Renal pelvis (tissue), 4 donors: ENCODE results near the gene TAGLN. TPM values are rescaled to one million over a fixed set of nuclear protein-coding genes. Genes with fewer than 3 reads are reported as not detected.
"Not testable (repeated sequence)": the region's sequence is repeated elsewhere in the genome, so short reads cannot be mapped to it uniquely, and the experiment has no call there.

Experiments used
- DNase-seq: peaks from one replicate; pipeline ENCODE4 v3.0.0-alpha.2; 2013
- polyA plus RNA-seq, 3 donors: library from polyadenylated mRNA; unstranded; fragments of 120-200 nt; gene quantifications; one replicate each; pipeline ENCODE4 v1.2.1, GENCODE V29; 2013; ENCODE audit not compliant: insufficient read length in 3 of 3

The TAGLN gene
- polyA plus RNA-seq, 3 donors = 96.5 to 152 (median 146) TPM

DNA sequence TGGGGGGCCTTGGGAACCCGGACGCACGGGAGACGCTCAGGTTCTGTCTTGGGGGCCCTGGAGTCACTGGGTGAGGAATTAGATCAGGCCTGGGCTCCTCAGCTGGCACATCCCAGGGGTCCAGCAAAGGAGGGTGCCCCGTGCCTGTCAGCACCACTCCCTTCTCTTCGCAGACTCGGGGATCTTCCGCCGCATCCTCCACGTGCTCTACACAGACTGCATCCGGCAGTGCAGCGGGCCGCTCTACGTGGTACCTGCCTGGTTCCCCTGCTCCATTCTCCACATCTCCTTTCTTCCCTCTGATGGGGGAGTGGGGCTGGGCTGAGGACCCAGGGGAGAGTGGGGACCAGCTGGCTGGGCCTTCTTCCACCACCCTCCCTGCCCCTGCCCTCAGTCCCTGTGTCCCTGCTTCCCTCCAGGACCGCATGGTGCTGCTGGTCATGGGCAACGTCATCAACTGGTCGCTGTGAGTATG is 6.7 kb upstream of the TAGLN start:
- no peak for DNase-seq

DNA sequence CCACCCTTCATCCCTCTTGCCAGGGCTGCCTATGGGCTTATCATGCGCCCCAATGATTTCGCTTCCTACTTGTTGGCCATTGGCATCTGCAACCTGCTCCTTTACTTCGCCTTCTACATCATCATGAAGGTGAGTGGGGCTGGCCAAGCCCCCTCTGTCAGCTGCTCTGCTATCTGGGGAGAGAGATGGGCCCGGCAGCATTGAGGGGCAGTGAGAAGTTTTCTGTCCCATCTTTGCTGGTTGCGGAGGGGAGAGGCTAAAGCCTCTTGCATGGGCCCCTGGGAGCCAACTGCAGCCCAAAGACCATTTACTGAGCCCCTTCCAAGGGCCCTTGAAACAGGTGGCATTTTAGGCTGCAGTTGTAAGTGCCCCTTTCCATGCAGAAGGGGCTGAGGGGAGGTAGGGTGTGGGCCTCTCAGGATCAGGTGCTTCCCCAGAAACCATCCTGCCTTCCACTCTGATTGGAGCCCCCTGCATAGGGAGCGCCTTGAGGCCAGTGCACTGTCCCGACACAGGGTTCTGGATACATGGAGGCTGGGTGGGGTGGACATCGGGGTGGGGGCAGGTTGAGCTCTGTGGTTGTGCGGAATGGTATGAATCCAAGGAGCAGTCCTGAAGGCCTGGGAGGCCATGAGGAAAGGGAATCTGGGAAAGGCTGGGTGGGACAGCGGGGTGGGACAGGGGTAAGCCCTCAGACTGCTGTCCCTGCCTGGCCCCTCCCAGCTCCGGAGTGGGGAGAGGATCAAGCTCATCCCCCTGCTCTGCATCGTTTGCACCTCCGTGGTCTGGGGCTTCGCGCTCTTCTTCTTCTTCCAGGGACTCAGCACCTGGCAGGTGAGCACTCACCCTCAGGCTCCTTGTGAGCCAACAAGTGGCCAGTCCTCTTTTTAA is 5.8 kb upstream of the TAGLN start:
- DNase-seq = no peak

DNA sequence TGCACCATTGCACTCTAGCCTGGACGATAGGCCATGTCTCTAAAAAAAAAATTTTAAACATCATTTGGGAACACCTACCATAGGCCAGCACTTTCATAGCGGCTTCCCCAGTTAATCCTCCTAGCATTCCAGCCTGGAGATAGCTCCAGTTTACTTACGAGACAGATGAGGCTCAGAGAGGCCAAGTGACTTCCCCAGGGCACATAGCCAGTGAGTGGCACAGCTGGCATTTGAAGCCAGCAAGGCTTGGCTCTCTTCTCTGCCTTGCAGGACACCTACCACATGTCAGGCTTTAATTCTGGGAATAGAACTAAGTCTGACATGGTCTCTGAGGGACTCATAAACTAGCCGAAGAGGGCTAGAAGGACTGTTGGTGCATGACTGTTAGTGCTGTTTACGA is 4.9 kb upstream of the TAGLN start:
- no peak for DNase-seq

DNA sequence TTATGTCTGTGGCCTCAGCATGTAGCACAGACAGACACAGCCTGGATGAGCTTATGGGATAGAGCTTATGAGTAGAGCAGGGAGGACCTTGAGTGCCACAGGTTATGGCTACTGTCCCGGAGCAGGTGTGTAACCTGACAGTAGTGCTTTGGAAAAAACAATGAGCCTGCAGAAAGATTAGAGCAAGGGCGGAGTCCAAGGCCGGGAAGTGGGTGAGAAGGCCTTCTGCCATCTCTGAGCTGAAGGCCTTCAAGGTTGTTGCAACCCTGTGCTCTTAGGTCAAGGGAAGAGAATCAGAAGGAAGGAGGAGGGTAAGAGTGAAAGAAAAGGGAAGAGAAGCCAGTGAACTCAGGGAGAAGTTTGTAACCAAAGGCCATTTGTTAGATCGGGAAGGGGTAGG is 3.9 kb upstream of the TAGLN start:
- DNase-seq = no peak

DNA sequence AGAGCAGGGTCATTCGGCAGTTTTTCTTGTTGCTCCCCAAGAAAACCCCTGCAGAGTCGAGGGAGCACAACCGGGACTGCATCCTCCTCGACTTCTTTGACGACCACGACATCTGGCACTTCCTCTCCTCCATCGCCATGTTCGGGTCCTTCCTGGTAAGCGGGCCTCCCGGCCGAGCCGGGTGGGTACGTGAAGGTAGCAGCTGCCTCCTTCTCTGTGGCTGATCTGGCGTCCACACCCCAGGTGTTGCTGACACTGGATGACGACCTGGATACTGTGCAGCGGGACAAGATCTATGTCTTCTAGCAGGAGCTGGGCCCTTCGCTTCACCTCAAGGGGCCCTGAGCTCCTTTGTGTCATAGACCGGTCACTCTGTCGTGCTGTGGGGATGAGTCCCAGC is 3.4 kb upstream of the TAGLN start:
- DNase-seq = no peak

DNA sequence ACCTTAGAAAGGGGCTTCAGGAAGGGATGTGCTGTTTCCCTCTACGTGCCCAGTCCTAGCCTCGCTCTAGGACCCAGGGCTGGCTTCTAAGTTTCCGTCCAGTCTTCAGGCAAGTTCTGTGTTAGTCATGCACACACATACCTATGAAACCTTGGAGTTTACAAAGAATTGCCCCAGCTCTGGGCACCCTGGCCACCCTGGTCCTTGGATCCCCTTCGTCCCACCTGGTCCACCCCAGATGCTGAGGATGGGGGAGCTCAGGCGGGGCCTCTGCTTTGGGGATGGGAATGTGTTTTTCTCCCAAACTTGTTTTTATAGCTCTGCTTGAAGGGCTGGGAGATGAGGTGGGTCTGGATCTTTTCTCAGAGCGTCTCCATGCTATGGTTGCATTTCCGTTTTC is 2.2 kb upstream of the TAGLN start:
- no peak for DNase-seq

DNA sequence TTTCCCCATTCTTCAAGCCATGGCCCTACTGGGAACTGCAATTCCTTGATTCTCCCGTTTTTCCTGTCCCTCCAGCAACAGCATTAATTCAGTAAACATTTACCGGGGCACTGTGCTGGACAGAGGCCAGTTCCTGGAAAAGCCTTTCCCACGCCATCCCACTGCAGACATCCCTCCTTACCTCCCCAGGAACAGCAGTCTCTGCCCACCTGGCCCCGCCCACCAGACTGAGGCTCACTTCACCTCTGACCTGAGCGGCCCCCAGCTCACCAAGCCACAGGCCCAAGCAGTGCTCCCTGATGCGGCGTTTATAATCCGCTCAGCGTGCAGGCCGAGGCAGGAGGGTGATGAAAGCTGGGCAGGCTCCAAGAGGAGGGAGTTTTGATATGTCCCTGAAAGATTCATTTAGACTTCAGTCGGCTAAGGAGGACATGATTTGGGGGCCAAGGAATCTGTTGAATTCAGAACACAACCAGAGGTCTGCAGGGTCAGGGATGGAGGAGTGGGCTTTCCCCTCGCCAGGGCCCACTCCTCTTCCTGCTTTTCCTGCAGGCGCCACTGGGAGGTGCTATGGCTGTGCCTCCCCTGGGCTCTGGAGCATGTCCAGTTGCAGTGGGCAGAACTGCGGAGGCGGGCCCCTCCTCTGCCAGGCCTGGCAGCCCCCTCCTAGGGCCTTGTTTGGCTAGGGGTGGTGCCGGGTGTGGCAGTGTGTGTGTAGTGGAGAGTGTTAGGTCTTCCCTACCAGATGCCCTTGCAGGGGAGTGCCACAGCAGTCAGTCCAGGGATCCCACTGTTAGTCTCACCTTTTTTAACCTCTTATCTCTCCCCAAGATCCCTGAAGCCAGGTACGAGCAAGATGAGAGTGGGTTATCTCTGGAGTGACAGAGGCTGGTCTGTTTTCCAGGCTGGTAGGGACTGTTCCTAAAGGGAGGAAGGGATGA is 1.4 kb upstream of the TAGLN start:
- DNase-seq = no peak

DNA sequence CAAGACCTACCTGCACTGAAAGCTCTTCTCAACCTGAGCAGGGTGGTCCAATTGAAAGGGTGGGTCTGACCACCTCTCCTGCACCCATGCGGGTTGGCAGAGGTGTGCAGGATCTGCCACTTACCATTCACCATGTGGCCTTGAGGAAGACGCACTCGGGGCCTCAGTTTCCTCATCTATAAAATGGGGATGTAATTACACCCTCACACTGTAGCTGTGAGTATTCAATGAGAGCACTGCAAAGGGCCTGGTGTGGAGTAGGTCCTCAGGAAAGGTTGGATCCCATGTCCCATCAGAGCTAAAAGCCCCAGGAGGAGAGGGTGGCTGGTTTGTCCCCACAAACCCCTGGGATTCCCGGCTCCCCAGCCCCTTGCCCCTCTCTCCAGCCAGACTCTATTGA is 557 bp upstream of the TAGLN start:
- no peak for DNase-seq

DNA sequence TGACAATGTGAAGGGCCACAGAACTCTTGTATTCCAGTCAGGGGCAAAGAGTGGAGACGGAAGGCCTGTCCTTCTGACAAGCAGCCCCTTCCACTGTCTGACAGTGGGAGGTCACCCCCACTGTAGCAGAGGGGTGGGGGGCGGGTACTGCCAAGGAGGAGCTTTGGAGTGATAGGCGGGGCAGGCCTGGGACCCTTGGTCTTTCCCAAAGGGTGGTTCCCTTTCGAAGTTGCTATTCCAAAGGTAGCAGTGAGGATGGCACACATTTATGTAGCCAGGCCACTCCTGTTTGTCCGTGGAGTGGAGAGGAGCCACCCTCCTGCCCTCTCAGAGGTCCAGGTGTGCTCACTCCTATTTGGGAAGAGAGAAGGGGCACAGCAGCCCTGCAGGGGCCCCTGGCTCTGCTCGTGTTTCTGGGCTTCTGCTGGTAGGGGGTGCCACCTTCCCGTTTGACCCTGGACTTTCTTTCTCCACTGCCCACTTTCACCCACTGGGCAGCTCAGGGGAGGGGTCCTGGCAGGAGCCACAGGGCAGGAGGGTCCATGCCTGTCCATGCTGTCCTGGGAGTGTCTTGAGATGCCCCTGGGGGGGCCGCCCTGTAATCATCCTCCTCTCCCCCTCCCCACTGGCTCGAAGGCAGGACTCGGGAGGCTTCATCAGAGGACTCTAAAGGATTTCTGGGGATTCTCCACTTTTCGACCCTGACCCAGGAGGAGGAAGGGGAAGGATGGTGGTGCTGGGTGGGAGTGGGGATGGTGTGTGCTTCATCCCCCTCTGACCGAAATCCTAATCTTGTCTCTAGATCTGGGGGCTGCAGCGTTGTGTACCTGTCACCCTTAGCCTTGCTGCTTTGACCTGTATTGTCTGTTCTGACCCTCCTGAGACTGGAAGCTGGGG is 994 bp downstream of the TAGLN start:
- no peak for DNase-seq

DNA sequence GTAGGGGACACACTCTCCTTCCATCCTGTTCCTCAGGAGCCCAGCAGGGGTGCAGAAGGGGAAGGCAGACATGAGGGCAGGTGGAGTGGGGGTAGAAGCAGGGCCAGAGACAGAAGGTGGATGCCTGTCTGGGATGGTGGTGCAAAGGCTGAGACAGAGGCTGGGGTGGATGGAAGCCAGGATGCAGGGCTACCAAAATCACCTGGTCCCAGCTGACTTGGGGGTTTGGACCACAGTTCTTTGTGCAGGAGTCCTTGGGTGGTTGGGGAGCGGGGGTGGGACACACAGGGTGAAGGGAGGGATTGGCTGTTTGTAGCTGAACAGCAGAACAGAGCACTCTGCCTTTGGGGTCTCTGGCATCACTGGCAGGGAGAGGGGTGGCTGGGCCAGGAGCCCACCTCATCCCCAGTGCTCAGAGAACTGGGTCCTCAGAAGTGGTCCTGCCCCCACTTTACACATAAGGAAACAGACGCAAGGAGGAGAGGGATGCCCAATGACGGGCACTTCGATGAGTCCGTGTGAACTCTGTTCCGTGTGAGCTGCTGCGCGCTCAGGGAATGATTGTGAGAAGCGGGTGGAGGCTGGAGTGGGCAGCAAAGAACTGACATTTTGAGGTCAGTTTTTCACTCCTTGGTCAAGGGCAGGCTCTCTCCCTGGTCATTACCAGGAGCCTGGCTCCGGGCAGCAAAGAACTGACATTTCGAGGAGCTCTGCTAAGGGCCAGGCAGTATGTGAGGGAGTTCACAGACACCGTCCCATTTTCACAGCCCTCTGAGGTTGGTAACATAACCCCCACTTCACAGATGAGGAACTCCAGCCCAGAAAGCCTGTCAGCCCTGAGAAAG is 1.9 kb downstream of the TAGLN start:
- DNase-seq = no peak

DNA sequence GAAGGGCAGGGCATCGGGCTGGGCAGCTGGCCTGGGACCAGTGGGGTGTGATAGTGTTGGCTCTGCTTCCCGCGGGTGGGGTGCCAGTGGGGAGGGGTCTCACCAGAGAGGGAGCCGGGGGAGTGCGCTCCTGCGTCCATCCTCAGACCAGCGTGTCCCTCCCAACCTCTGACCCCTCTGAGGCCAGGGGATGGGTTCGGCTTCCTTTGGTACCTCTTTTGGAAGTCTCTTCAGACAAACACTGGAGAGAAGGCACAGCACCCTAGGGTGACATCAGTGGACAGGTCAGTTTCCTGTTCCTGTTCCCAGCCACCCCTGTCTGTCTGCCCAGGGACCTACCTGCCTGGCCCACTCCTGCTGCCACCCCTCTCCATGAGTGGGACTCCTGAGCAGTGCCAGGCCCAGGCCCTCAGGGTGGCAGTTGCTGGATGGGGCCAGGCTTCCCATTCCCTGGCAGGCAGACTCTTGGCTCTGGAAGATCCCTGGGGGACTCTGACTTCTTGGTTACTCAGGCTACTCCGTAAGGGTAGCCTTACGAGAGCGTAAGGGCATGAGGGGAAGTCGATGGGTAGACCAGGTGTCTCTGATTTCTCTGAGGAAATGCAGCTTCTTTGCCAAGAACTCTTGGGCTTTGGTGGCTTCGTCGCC is 2.6 kb downstream of the TAGLN start:
- DNase-seq = no peak

DNA sequence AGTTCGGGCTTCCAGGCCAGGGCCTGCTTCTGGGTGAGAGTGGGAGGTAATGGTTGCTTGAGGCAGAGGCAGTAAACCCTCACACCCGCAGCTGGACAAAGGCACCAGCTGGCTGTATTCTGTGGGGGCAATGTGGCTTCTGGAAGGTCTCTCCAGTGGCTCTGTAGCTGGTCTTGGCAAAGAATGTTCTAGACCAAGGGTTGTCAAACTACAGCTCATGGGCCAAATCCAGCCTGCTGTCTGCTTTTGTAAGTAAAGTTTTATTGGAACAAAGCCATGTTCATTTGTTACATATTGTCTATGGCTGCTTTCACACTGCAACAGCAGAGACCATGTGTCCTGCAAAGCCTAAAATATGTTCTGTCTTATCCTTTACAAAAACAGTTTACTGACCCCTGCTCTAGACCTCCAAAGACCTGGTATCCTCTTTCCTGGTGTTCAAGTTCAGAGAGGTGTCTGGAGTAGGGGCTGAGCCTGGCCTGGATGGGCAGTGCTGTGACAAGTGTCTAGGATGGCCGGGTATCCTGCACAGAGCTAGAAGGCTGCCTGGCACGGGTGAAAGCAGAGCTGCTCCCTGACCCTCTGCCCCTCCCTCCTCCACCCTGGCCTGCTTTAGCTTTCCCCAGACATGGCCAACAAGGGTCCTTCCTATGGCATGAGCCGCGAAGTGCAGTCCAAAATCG is 3.4 kb downstream of the TAGLN start:
- DNase-seq = no peak

DNA sequence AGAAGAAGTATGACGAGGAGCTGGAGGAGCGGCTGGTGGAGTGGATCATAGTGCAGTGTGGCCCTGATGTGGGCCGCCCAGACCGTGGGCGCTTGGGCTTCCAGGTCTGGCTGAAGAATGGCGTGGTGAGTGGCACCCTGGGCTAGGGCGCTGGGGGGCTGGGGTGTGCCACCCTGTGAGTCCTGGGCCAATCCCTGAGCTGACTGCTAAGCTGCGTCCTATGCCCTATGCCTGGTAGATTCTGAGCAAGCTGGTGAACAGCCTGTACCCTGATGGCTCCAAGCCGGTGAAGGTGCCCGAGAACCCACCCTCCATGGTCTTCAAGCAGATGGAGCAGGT is 3.9 kb downstream of the TAGLN start:
- no peak for DNase-seq

DNA sequence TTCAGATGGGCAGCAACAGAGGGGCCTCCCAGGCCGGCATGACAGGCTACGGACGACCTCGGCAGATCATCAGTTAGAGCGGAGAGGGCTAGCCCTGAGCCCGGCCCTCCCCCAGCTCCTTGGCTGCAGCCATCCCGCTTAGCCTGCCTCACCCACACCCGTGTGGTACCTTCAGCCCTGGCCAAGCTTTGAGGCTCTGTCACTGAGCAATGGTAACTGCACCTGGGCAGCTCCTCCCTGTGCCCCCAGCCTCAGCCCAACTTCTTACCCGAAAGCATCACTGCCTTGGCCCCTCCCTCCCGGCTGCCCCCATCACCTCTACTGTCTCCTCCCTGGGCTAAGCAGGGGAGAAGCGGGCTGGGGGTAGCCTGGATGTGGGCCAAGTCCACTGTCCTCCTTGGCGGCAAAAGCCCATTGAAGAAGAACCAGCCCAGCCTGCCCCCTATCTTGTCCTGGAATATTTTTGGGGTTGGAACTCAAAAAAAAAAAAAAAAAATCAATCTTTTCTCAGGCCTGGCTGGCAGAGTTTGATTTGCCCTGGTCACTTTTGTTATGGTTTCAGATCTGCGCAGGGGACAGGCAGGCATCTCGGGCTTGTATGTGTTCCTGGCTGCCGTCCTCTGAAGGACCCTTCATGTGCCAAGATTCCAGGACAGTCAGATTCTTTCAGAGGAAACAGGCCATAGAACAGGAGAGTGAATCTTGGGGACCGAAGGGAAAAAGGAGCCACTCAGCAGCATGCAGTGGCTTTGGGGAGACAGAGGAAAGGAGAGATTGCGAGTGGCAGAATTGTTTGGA is 5.3 kb downstream of the TAGLN start:
- no peak for DNase-seq

DNA sequence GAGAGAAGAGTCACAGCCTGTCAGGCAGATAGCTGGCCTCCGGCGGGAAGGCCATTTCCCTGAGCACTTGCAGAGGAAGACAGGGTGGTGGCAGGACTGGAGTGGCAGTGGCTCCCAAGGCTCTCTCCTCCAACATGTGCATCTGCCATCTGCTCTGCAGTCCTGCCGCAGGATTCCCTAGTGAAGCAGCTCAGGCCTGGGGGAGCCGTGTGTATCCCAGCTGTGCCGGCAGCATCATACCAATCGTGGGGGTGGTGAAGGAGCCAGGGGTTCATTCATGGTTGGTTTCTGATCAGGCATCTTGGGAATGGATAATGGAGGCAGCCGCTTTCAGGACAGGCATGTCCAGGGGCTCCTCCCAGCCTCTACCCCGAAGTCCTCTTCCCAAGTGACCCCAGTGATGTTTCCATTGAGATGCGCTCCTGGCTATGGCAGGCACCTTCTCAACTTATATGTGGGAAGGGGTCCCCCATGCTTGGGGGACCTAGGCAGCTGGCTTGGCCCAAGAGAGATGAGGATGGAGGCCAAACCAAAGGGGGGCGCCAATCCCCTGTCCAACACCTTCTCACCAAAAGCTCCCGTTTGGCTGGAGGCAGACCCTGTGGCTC is 6.1 kb downstream of the TAGLN start:
- no peak for DNase-seq

DNA sequence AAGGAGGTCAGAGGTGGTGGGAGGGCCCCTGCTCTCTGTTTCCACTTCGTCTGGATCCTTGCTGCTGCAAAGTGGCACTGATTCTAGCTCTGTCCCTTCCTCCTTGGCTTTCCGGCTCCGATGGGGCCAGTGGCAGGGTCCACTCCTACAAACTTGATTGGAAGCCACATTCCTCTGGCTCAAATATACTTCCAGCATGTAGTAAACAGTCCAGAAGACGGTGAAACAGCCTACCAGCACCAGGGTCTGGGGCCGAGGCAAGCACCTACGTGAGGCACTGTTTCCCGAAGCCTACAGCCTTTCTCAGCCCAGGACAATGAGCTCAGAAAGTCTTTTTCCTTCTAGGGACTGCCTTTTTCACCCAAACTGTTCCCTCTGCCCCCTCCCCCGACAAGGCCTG is 6.9 kb downstream of the TAGLN start:
- not testable (repeated sequence) for DNase-seq

DNA sequence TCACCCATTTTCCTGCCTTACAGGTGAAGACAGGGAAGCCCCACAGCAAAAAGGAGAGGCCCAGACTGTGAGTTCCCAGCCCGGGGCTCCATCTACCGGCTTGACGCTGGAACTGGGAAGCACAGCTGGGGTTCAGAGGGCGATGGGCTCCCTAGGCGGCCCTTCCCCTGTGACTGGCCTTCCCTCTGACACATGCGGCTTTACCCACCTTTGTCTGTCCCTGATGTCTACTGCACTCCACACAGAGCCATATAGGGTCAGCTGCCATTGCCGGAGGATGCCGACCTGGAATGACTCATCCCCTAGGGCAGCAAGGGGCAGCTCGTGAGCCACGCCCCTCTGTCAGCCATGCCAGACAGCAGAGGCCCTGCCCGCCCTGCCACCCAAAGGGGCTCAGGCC is 7.7 kb downstream of the TAGLN start:
- DNase-seq = not testable (repeated sequence)

DNA sequence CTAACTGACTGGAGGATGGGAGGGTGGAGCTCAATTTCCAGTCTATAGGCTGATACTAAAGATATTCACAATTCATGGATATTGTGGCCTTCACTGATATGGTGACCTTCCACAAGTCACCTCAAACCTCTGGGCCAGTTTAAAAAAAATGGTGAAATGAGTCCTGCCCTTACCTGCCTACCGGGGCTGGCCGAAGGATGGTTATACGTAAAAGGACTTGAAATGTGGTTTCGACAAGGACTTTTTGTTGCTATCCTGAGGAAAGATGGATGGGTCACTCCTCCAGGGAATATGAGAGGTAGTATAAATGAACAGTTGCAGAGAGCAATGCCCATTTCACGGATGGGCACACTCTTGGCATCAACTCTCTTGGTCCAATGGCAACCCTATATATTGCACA is 8.3 kb downstream of the TAGLN start:
- DNase-seq = not testable (repeated sequence)
